ENCODE data around the gene KCNQ5. TPM values are rescaled to one million over a fixed set of nuclear protein-coding genes. Genes with fewer than 3 reads are reported as not detected.

KCNQ5 gene
- total RNA-seq, 3 donors from 2014 or later (not counting 1 experiment from before 2014, with no cell fraction given), result 8.2 to 9.7 (median 8.7) TPM

DNA sequence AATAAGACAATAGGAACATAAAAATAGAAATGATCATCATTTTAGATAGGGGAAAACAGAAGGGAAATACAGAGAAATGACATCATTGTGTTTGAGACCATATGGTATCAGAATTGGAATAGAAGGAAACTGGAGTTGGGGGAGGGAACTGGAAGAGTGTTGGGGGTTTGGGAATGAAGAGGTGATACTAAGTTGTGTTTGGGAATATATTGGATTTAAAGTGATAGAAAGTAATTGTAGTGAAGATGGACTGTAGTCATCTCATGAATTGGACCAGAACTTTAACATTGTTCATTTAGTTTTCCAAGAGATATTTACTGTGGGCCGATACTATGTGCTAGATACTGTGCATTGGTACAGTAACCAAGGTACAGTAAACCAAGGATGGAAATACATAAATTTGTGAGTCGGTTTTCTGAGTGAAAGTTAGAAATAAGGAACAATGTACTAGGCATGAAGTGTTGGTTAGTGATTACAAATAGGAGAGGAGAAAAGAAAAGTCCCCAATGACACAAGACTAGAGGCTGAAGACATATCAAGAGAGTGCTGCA, 32.3 kb downstream of the KCNQ5 start:
- H3K27me3 Mint-ChIP-seq (ENCODE audit: low read depth in 2 of 2), result no peaks in the 10 kb centered on the region
- H3K9me3 Mint-ChIP-seq, result no peaks in the 10 kb centered on the region
- no peaks in the 10 kb centered on the region for H3K4me1 Mint-ChIP-seq
- no peaks in the 10 kb centered on the region for H3K36me3 Mint-ChIP-seq
- no peak for DNase-seq
- TF ChIP-seq, protein P1, sequence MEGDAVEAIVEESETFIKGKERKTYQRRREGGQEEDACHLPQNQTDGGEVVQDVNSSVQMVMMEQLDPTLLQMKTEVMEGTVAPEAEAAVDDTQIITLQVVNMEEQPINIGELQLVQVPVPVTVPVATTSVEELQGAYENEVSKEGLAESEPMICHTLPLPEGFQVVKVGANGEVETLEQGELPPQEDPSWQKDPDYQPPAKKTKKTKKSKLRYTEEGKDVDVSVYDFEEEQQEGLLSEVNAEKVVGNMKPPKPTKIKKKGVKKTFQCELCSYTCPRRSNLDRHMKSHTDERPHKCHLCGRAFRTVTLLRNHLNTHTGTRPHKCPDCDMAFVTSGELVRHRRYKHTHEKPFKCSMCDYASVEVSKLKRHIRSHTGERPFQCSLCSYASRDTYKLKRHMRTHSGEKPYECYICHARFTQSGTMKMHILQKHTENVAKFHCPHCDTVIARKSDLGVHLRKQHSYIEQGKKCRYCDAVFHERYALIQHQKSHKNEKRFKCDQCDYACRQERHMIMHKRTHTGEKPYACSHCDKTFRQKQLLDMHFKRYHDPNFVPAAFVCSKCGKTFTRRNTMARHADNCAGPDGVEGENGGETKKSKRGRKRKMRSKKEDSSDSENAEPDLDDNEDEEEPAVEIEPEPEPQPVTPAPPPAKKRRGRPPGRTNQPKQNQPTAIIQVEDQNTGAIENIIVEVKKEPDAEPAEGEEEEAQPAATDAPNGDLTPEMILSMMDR (IDR thresholded peaks at IDR 0.05), result no peak
- Histone ChIP-seq H3K36me3 (ENCODE audit: control insufficient read depth, insufficient read depth, low read length) (no peaks in the 10 kb centered on the region), H3K27ac (ENCODE audit: low read length) (no peak overlapping the region), H3K9me3 (ENCODE audit: control insufficient read depth, insufficient read depth, low read length) (no peaks in the 10 kb centered on the region), H3K4me1 (ENCODE audit: control insufficient read depth, insufficient read depth, low read length) (no peaks in the 10 kb centered on the region), H3K4me3 (ENCODE audit: low read length) (no peak overlapping the region), H3K27me3 (ENCODE audit: control insufficient read depth, insufficient read depth, low read length) (no peaks in the 10 kb centered on the region)
- no peak for ATAC-seq
- 82% methylated on average over 2 of the region's 2 CpGs for WGBS (ENCODE audit: insufficient coverage)
- intact Hi-C loops (cut with micrococcal nuclease), result no loop called here
- no peak overlapping the region for H3K27ac Mint-ChIP-seq
- no peak overlapping the region for H3K4me3 Mint-ChIP-seq

DNA sequence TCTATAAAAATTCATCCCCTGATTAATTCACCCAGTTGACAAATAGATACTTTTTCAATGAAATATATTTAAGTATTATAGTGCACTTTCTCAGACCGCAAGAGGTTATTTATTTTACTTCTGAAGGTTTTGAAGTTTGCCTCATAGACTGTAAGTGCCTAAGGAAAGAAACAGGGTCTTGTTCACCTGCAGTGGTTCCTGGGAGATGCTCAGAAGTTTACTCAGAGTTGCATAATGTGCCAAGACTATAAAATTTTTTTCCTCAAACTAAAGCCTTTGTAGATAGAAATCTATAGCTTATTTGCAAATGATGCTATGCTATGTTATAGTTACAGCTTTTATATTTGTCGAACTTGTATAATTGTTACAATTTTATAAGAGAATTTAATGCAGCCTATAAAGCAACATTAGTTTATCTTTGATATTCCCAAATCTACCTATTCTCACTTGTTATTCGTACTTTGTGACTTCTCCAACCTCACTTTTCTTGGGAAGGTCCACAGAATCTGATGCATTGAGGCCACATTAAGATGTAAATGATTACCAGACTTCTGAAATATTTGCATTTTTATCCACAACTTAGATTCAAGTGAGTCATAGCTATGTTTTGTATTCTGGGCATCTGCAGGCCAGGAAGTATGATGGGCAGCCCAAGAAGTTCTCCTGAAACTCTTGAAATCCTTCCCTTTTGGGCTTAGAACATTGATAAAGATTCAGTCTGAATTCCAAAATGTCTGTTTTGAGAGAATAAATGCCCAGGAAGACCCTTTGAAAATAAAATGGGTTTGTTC, 35.7 kb downstream of the KCNQ5 start:
- Histone ChIP-seq H3K4me1 (ENCODE audit: control insufficient read depth, insufficient read depth, low read length) (no peaks in the 10 kb centered on the region), H3K36me3 (ENCODE audit: control insufficient read depth, insufficient read depth, low read length) (no peaks in the 10 kb centered on the region), H3K27me3 (ENCODE audit: control insufficient read depth, insufficient read depth, low read length) (no peaks in the 10 kb centered on the region), H3K9me3 (ENCODE audit: control insufficient read depth, insufficient read depth, low read length) (no peaks in the 10 kb centered on the region), H3K4me3 (ENCODE audit: low read length) (no peak overlapping the region), H3K27ac (ENCODE audit: low read length) (no peak overlapping the region)
- WGBS (ENCODE audit: insufficient coverage), result 100% methylated on average over 1 of the region's 3 CpGs
- ATAC-seq (no peak), DNase-seq (no peak)
- TF ChIP-seq, protein P1 (IDR thresholded peaks at IDR 0.05), result no peak
- Mint-ChIP-seq H3K36me3 (no peaks in the 10 kb centered on the region), H3K27me3 (ENCODE audit: low read depth in 2 of 2) (no peaks in the 10 kb centered on the region), H3K27ac (no peak overlapping the region), H3K9me3 (no peaks in the 10 kb centered on the region), H3K4me1 (no peaks in the 10 kb centered on the region), H3K4me3 (no peak overlapping the region)
- intact Hi-C loops (cut with micrococcal nuclease), result no loop called here

DNA sequence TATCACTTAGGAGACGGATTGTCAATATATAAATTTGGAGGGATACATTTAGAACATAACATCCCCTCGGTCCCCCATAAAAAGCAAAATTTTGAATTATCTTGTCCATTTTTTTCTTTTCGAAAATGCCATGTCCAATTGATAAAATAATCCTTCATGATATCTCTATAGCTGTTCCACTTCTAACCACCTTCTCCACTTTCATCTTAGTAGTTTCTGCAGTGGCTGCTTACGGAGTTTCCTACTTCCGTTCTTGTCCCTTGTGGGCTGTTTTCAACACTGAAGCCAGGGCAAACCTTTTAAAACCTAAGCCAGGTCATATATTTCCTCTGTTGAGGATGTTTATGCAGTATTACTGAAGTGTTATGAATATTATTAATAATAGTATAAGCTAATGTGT, 37.9 kb downstream of the KCNQ5 start:
- ATAC-seq (no peak), DNase-seq (no peak)
- Histone ChIP-seq H3K27me3 (ENCODE audit: control insufficient read depth, insufficient read depth, low read length) (no peaks in the 10 kb centered on the region), H3K27ac (ENCODE audit: low read length) (no peak overlapping the region), H3K4me1 (ENCODE audit: control insufficient read depth, insufficient read depth, low read length) (no peaks in the 10 kb centered on the region), H3K9me3 (ENCODE audit: control insufficient read depth, insufficient read depth, low read length) (no peaks in the 10 kb centered on the region), H3K4me3 (ENCODE audit: low read length) (no peak overlapping the region), H3K36me3 (ENCODE audit: control insufficient read depth, insufficient read depth, low read length) (no peaks in the 10 kb centered on the region)
- 96% methylated on average over 5 of the region's 5 CpGs for WGBS (ENCODE audit: insufficient coverage)
- Mint-ChIP-seq H3K27ac (no peak overlapping the region), H3K4me1 (no peaks in the 10 kb centered on the region), H3K27me3 (ENCODE audit: low read depth in 2 of 2) (no peaks in the 10 kb centered on the region), H3K4me3 (no peak overlapping the region), H3K36me3 (no peaks in the 10 kb centered on the region), H3K9me3 (no peaks in the 10 kb centered on the region)
- intact Hi-C loops (cut with micrococcal nuclease), result no loop called here
- TF ChIP-seq, protein P1 (IDR thresholded peaks at IDR 0.05), result no peak
